Measurements from ENCODE around the gene THSD4. TPM values are rescaled to one million over a fixed set of nuclear protein-coding genes. Genes with fewer than 3 reads are reported as not detected.
A peak's percentile ranks its signal among the peaks of the same experiment; 100 is the strongest.

The THSD4 gene
- polyA plus RNA-seq, 1 donor (not counting 4 experiments of a cell fraction or from before 2014, with no cell fraction given) = 24.5 TPM

- no peaks in the 10 kb centered on the region for H3K79me2 ChIP-seq (ENCODE audit: control insufficient read depth, insufficient read depth, low read length)
- no peaks in the 10 kb centered on the region for H4K20me1 ChIP-seq (ENCODE audit: control insufficient read depth, extremely low read depth, insufficient read depth, low read length)
- H3K4me2 ChIP-seq (ENCODE audit: control insufficient read depth, extremely low read depth, insufficient read depth, low read depth, low read length) = no peak overlapping the region
- peaks cover 10% of the 10 kb centered on the region for H3K4me1 ChIP-seq (ENCODE audit: control insufficient read depth, extremely low read depth, insufficient read depth, low read length)
- no peaks in the 10 kb centered on the region for H3K36me3 ChIP-seq (ENCODE audit: control insufficient read depth in 2 of 2, extremely low read depth in 1 of 2, insufficient read depth in 2 of 2, low read length in 2 of 2)
- H3K27me3 ChIP-seq (ENCODE audit: control insufficient read depth, extremely low read depth, insufficient read depth, low read length) = no peaks in the 10 kb centered on the region
- no peak for DNase-seq (ENCODE audit: low read depth, low spot score)
- H3K9ac ChIP-seq (ENCODE audit: control insufficient read depth, extremely low read depth, insufficient read depth, low read length) = no peak overlapping the region
- TF ChIP-seq, protein P1, sequence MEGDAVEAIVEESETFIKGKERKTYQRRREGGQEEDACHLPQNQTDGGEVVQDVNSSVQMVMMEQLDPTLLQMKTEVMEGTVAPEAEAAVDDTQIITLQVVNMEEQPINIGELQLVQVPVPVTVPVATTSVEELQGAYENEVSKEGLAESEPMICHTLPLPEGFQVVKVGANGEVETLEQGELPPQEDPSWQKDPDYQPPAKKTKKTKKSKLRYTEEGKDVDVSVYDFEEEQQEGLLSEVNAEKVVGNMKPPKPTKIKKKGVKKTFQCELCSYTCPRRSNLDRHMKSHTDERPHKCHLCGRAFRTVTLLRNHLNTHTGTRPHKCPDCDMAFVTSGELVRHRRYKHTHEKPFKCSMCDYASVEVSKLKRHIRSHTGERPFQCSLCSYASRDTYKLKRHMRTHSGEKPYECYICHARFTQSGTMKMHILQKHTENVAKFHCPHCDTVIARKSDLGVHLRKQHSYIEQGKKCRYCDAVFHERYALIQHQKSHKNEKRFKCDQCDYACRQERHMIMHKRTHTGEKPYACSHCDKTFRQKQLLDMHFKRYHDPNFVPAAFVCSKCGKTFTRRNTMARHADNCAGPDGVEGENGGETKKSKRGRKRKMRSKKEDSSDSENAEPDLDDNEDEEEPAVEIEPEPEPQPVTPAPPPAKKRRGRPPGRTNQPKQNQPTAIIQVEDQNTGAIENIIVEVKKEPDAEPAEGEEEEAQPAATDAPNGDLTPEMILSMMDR (optimal IDR thresholded peaks at IDR 0.05 in 1 of 3, IDR thresholded peaks at IDR 0.05 in 1 of 3, conservative IDR thresholded peaks at IDR 0.05 in 1 of 3; ENCODE audit: extremely low read depth in 1 of 3, insufficient read depth in 2 of 3, low read length in 3 of 3) = no peak
- no peak for TF ChIP-seq EZH2 (IDR thresholded peaks at IDR 0.05; ENCODE audit: low read length)
- no peaks in the 10 kb centered on the region for H3K9me3 ChIP-seq (ENCODE audit: control insufficient read depth, low read depth, low read length)
- no peak for FAIRE-seq
- no peaks in the 10 kb centered on the region for H3K9me1 ChIP-seq (ENCODE audit: control insufficient read depth, extremely low read depth, insufficient read depth, low read length)
- no peak overlapping the region for H3K4me3 ChIP-seq (ENCODE audit: control insufficient read depth in 2 of 3, extremely low read depth in 1 of 3, insufficient read depth in 2 of 3, low read depth in 1 of 3, low read length in 3 of 3)
- dilution Hi-C loops (cut with MboI; ENCODE audit: extremely low pct_ligation_motif_present, low sequenced_read_pairs) = no loop called here
- no peak overlapping the region for H2AFZ ChIP-seq (ENCODE audit: control insufficient read depth, low read length)
- H3K27ac ChIP-seq (ENCODE audit: control insufficient read depth, insufficient read depth, low read length) = no peak overlapping the region
These were observed 532.8 kb downstream of the THSD4 start for GRCh38 chr15:71648095-71648494.

GRCh38 chr15:71649894-71650293 is 534.6 kb downstream of the THSD4 start:
- H3K36me3 ChIP-seq (ENCODE audit: control insufficient read depth in 2 of 2, extremely low read depth in 1 of 2, insufficient read depth in 2 of 2, low read length in 2 of 2) = no peaks in the 10 kb centered on the region
- DNase-seq (ENCODE audit: low read depth, low spot score) = peak; percentile 32
- H3K79me2 ChIP-seq (ENCODE audit: control insufficient read depth, insufficient read depth, low read length) = no peaks in the 10 kb centered on the region
- no peak overlapping the region for H3K9ac ChIP-seq (ENCODE audit: control insufficient read depth, extremely low read depth, insufficient read depth, low read length)
- H3K4me3 ChIP-seq (ENCODE audit: control insufficient read depth in 2 of 3, extremely low read depth in 1 of 3, insufficient read depth in 2 of 3, low read depth in 1 of 3, low read length in 3 of 3) = no peak overlapping the region
- no peak for TF ChIP-seq EZH2 (IDR thresholded peaks at IDR 0.05; ENCODE audit: low read length)
- TF ChIP-seq, protein P1 (optimal IDR thresholded peaks at IDR 0.05 in 1 of 3, IDR thresholded peaks at IDR 0.05 in 1 of 3, conservative IDR thresholded peaks at IDR 0.05 in 1 of 3; ENCODE audit: extremely low read depth in 1 of 3, insufficient read depth in 2 of 3, low read length in 3 of 3) = no peak
- no peak overlapping the region for H2AFZ ChIP-seq (ENCODE audit: control insufficient read depth, low read length)
- H3K9me1 ChIP-seq (ENCODE audit: control insufficient read depth, extremely low read depth, insufficient read depth, low read length) = no peaks in the 10 kb centered on the region
- no peak overlapping the region for H3K4me2 ChIP-seq (ENCODE audit: control insufficient read depth, extremely low read depth, insufficient read depth, low read depth, low read length)
- no peaks in the 10 kb centered on the region for H3K9me3 ChIP-seq (ENCODE audit: control insufficient read depth, low read depth, low read length)
- H3K4me1 ChIP-seq (ENCODE audit: control insufficient read depth, extremely low read depth, insufficient read depth, low read length) = peaks cover 15% of the 10 kb centered on the region
- H4K20me1 ChIP-seq (ENCODE audit: control insufficient read depth, extremely low read depth, insufficient read depth, low read length) = no peaks in the 10 kb centered on the region
- no peak overlapping the region for H3K27ac ChIP-seq (ENCODE audit: control insufficient read depth, insufficient read depth, low read length)
- H3K27me3 ChIP-seq (ENCODE audit: control insufficient read depth, extremely low read depth, insufficient read depth, low read length) = no peaks in the 10 kb centered on the region
- peak; percentile 86 for FAIRE-seq
- dilution Hi-C loops (cut with MboI; ENCODE audit: extremely low pct_ligation_motif_present, low sequenced_read_pairs) = no loop called here
